Trophoblast cell (in vitro differentiated cells and primary cell): ENCODE data around the gene PKD2.

Experiments used
- DNase-seq, 2 donors: peaks; one replicate each; pipeline ENCODE4 v3.0.0-alpha.2; 2016
- H2AFZ ChIP-seq: 2 replicates; pipeline ENCODE4 v1.6.1; 2013; ENCODE audit warnings: low read length, moderate library complexity, mild to moderate bottlenecking; ENCODE audit not compliant: insufficient read depth, poor library complexity
- H2AK5ac ChIP-seq: 2 replicates; pipeline ENCODE4 v1.6.1; 2013; ENCODE audit warnings: mild to moderate bottlenecking, low read length
- H2BK120ac ChIP-seq: 2 replicates; pipeline ENCODE4 v1.6.1; 2013; ENCODE audit warnings: low read length, mild to moderate bottlenecking, moderate library complexity; ENCODE audit not compliant: insufficient read depth, poor library complexity
- H2BK12ac ChIP-seq: 2 replicates; pipeline ENCODE4 v1.6.1; 2013; ENCODE audit warnings: mild to moderate bottlenecking, low read length, moderate library complexity
- H2BK5ac ChIP-seq: 2 replicates; pipeline ENCODE4 v1.6.1; 2013; ENCODE audit warnings: low read length, low read depth, moderate library complexity, mild to moderate bottlenecking; ENCODE audit not compliant: poor library complexity
- H3K14ac ChIP-seq: 2 replicates; pipeline ENCODE4 v1.6.1; 2013; ENCODE audit warnings: mild to moderate bottlenecking, low read length
- H3K18ac ChIP-seq: 2 replicates; pipeline ENCODE4 v1.6.1; 2013; ENCODE audit warnings: mild to moderate bottlenecking, low read length
- H3K23ac ChIP-seq: 2 replicates; pipeline ENCODE4 v1.6.1; 2013; ENCODE audit warnings: low read length
- H3K27ac ChIP-seq: 2 replicates; pipeline ENCODE4 v1.5.1; 2013; ENCODE audit warnings: low read depth, mild to moderate bottlenecking, inconsistent platforms, low read length, moderate library complexity
- H3K27me3 ChIP-seq: 2 replicates; pipeline ENCODE4 v1.6.1; 2013; ENCODE audit warnings: inconsistent platforms, mild to moderate bottlenecking, low read length, moderate library complexity; ENCODE audit not compliant: insufficient read depth
- H3K36me3 ChIP-seq, 2 experiments: 1 replicate in 1 of 2; 2 replicates in 1 of 2; pipeline ENCODE4 v1.6.1; 2013; ENCODE audit warnings: low read length in 2 of 2, mild to moderate bottlenecking in 2 of 2, moderate library complexity in 1 of 2; ENCODE audit not compliant: insufficient read depth in 2 of 2, control insufficient read depth in 1 of 2
- H3K4ac ChIP-seq: 2 replicates; pipeline ENCODE4 v1.6.1; 2013; ENCODE audit warnings: low read depth, mild to moderate bottlenecking, low read length, moderate library complexity
- H3K4me1 ChIP-seq, 2 experiments: 1 replicate in 1 of 2; 2 replicates in 1 of 2; pipeline ENCODE4 v1.6.1; 2013; ENCODE audit warnings: low read length in 2 of 2, mild to moderate bottlenecking in 2 of 2, moderate library complexity in 1 of 2; ENCODE audit not compliant: insufficient read depth in 2 of 2, control insufficient read depth in 1 of 2
- H3K4me2 ChIP-seq: 2 replicates; pipeline ENCODE4 v1.6.1; 2013; ENCODE audit warnings: inconsistent platforms, mild to moderate bottlenecking, low read length, moderate library complexity
- H3K4me3 ChIP-seq: 2 replicates; pipeline ENCODE4 v1.5.1; 2013; ENCODE audit warnings: mild to moderate bottlenecking, low read depth, low read length, inconsistent platforms
- H3K79me1 ChIP-seq: one replicate; pipeline ENCODE4 v1.6.1; 2013; ENCODE audit warnings: low read length
- H3K79me2 ChIP-seq: 2 replicates; pipeline ENCODE4 v1.6.1; 2013; ENCODE audit warnings: low read length, mild to moderate bottlenecking; ENCODE audit not compliant: control insufficient read depth, insufficient read depth, poor library complexity
- H3K9ac ChIP-seq: 2 replicates; pipeline ENCODE4 v1.6.1; 2013; ENCODE audit warnings: mild to moderate bottlenecking, low read length
- H3K9me3 ChIP-seq: 2 replicates; pipeline ENCODE4 v1.6.1; 2013; ENCODE audit warnings: low read depth, mild to moderate bottlenecking, control low read depth, inconsistent platforms, low read length; ENCODE audit not compliant: insufficient read depth
- H4K12ac ChIP-seq: 2 replicates; pipeline ENCODE4 v1.6.1; 2013; ENCODE audit warnings: low read depth, mild to moderate bottlenecking, low read length, moderate library complexity
- H4K8ac ChIP-seq: 2 replicates; pipeline ENCODE4 v1.6.1; 2013; ENCODE audit warnings: low read depth, mild to moderate bottlenecking, low read length, moderate library complexity
- H4K91ac ChIP-seq: one replicate; pipeline ENCODE4 v1.6.1; 2013; ENCODE audit warnings: low read depth, mild to moderate bottlenecking, low read length, moderate library complexity
- WGBS: extraction: QIAGEN DNeasy Blood & Tissue Kit; methylation state at CpG from one replicate; pipeline ENCODE4 v1.1.7; 2013; ENCODE audit warnings: missing lambda C conversion rate; ENCODE audit not compliant: insufficient read length, insufficient coverage; ENCODE audit errors: extremely low coverage; 5-methylcytosine and 5-hydroxymethylcytosine counted together

PKD2 gene

DNA sequence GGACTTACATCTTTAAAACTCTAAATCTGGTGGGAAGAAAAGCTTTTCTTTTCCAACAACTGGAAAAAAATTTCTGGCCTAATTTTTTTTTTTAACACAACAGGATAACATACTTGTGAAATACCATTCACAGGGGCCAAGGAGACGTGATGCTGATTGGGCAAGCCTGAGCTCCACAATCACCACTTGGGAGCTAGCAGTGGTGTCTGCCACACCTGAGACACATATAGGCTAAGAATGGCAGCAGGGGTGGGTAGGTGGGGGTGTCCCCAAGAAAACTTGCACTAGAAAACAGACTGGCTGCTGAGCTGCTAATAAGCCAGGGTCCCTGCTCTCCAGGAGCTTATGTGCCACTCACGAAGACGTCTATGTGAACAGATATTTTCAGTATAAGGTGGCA lies 5.6 kb upstream of the PKD2 start:
- H4K91ac ChIP-seq: no peak overlapping the region
- no peaks in the 10 kb centered on the region for H3K36me3 ChIP-seq
- H3K9ac ChIP-seq: no peak overlapping the region
- H3K79me1 ChIP-seq: no peaks in the 10 kb centered on the region
- no peak overlapping the region for H3K4ac ChIP-seq
- peaks cover 0 to 1% of the 10 kb centered on the region in 2 experiments for H3K4me1 ChIP-seq
- no peaks in the 10 kb centered on the region for H3K27me3 ChIP-seq
- H2AFZ ChIP-seq: no peak overlapping the region
- no CpG with 5 or more reads among the region's 3 CpGs for WGBS
- no peaks in the 10 kb centered on the region for H3K9me3 ChIP-seq
- H3K79me2 ChIP-seq: no peaks in the 10 kb centered on the region
- H3K23ac ChIP-seq: no peak overlapping the region
- no peak overlapping the region for H3K18ac ChIP-seq
- H4K12ac ChIP-seq: no peak overlapping the region
- no peak overlapping the region for H2AK5ac ChIP-seq
- no peak overlapping the region for H2BK120ac ChIP-seq
- H3K27ac ChIP-seq: no peak overlapping the region
- no peak overlapping the region for H2BK12ac ChIP-seq
- no peak overlapping the region for H3K4me3 ChIP-seq
- no peak overlapping the region for H4K8ac ChIP-seq
- no peak for DNase-seq
- no peak overlapping the region for H2BK5ac ChIP-seq
- H3K14ac ChIP-seq: no peak overlapping the region
- no peak overlapping the region for H3K4me2 ChIP-seq

DNA sequence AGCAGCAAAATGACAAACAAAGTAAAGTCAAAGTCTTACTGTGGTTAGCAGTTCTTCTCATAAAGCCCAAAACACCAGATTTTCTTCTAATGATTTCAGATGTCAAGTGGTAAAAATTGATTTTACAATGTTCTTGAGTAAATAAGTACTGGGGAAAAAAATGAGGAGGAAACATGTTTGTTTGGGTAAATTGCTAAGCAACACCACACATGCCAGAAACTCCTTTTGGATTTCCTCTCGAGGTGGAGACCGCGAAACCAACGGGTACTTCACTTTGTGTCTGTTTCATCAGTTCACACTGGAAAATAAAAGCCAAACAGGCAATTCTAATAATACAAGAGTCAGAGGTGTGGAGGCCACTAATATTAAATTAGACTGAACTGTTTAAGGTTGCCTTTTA lies 4.6 kb upstream of the PKD2 start:
- Histone ChIP-seq H3K9me3 (no peaks in the 10 kb centered on the region), H3K79me1 (peaks cover under 1% of the 10 kb centered on the region), H2BK12ac (no peak overlapping the region), H3K4me1 (peaks cover 2 to 3% of the 10 kb centered on the region in 2 experiments), H4K8ac (no peak overlapping the region), H2BK120ac (no peak overlapping the region), H2AK5ac (no peak overlapping the region), H3K27ac (no peak overlapping the region), H3K4me3 (no peak overlapping the region), H3K23ac (no peak overlapping the region), H3K4me2 (no peak overlapping the region), H3K14ac (no peak overlapping the region), H4K12ac (no peak overlapping the region), H2BK5ac (no peak overlapping the region), H3K27me3 (no peaks in the 10 kb centered on the region), H4K91ac (no peak overlapping the region), H3K9ac (no peak overlapping the region), H3K79me2 (peaks cover under 1% of the 10 kb centered on the region), H2AFZ (no peak overlapping the region), H3K4ac (no peak overlapping the region), H3K18ac (no peak overlapping the region), H3K36me3 (no peaks in the 10 kb centered on the region)
- WGBS: no CpG with 5 or more reads among the region's 4 CpGs
- DNase-seq: peak; percentile 41 to 79

DNA sequence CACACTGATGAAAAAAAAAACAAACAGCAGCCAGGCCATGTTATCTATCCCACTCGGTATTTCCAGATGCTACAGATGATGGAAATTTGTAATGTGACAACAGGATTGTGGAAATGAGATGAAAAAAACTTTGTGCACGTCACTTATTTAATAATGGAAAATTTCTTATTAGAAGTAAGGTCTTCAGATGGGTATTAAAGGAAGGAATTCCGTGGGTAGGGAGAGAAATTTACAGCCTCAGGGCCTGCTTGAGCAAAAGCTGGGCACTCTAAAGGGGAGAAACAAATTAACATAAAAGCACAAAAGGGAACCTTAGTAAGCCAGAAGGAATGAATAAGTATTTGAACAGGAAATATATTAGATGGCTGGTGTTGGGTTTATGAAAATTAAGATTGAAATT lies 4.2 kb upstream of the PKD2 start:
- Histone ChIP-seq H3K23ac (no peak overlapping the region), H2AFZ (no peak overlapping the region), H3K4me3 (no peak overlapping the region), H3K4me1 (peaks cover 2 to 3% of the 10 kb centered on the region in 2 experiments), H3K18ac (no peak overlapping the region), H4K12ac (no peak overlapping the region), H3K4ac (no peak overlapping the region), H2BK120ac (no peak overlapping the region), H3K79me1 (peaks cover 5% of the 10 kb centered on the region), H3K27ac (no peak overlapping the region), H2BK12ac (no peak overlapping the region), H3K9ac (no peak overlapping the region), H3K4me2 (no peak overlapping the region), H2BK5ac (no peak overlapping the region), H3K36me3 (no peaks in the 10 kb centered on the region), H3K27me3 (no peaks in the 10 kb centered on the region), H3K14ac (no peak overlapping the region), H3K79me2 (peaks cover 5% of the 10 kb centered on the region), H2AK5ac (no peak overlapping the region), H4K91ac (no peak overlapping the region), H4K8ac (no peak overlapping the region), H3K9me3 (no peaks in the 10 kb centered on the region)
- DNase-seq: peak; percentile 40 to 70
- WGBS: no CpG with 5 or more reads among the region's 3 CpGs

DNA sequence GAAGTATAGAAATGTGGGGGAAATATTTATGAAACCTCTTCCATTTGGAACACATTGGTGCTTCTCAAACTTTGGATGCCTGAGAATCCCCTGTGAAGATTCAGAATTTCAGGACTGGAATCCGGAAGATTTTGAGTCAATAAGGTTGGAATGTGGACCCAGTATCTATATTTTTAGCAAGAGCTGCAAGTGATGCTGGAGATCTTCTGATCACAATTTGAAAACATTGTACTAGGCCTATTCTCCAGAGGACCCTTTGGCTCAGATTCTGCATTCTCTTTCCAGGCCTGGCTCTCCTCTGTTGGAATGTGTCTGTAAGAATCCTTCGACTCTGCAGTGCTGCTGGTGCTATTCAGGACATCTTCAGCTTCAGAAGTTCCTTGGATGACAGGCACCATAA lies 2.4 kb upstream of the PKD2 start:
- no peak overlapping the region for H4K8ac ChIP-seq
- no CpG with 5 or more reads among the region's 2 CpGs for WGBS
- no peak overlapping the region for H3K14ac ChIP-seq
- H3K4me3 ChIP-seq: no peak overlapping the region
- peaks cover 7% of the 10 kb centered on the region for H3K79me1 ChIP-seq
- H3K27me3 ChIP-seq: no peaks in the 10 kb centered on the region
- no peak overlapping the region for H3K9ac ChIP-seq
- H3K36me3 ChIP-seq: no peaks in the 10 kb centered on the region
- no peak overlapping the region for H2BK12ac ChIP-seq
- H3K23ac ChIP-seq: no peak overlapping the region
- H2BK120ac ChIP-seq: no peak overlapping the region
- H2AFZ ChIP-seq: no peak overlapping the region
- H3K4ac ChIP-seq: no peak overlapping the region
- peaks cover 2 to 3% of the 10 kb centered on the region in 2 experiments for H3K4me1 ChIP-seq
- peaks cover 5% of the 10 kb centered on the region for H3K79me2 ChIP-seq
- no peak overlapping the region for H3K27ac ChIP-seq
- H2AK5ac ChIP-seq: no peak overlapping the region
- H3K18ac ChIP-seq: no peak overlapping the region
- no peak overlapping the region for H4K91ac ChIP-seq
- peak; percentile 43 to 76 for DNase-seq
- no peak overlapping the region for H2BK5ac ChIP-seq
- no peak overlapping the region for H3K4me2 ChIP-seq
- H4K12ac ChIP-seq: no peak overlapping the region
- H3K9me3 ChIP-seq: no peaks in the 10 kb centered on the region
